Left forelimb (tissue), 1 donor: ENCODE measurements around the gene TRIO.

Source experiments
- DNase-seq: peaks from one replicate; pipeline ENCODE4 v3.0.0-alpha.2; 2018; ENCODE audit warnings: low spot score

Gene TRIO

GRCh38 chr5:14168144-14168792 lies 25.1 kb downstream of the TRIO start:
- DNase-seq = no peak

DNA sequence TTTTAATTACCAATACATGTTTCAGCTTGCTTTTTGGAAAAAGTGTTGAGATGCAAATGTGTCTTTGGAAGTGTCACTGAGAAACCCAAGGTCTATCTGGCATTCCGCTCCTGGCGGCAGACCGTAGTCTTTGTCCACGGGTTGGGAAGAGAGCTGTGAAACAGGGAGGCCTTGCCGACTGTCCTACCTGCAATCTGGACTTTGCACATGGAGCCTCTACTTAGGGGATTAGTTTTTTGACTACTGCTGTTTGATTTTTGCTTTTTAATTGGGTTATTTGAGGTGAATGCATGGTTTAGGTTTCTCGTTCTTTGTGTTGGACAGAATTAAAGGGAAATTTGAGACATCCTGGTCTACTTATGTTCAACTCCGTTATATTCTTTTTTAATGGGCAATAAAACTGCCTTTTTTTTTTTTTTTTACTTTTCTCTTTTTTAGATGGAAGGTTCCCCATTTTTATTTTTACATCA lies 25.7 kb downstream of the TRIO start:
- no peak for DNase-seq

- no peak for DNase-seq
These were observed 27.9 kb downstream of the TRIO start for GRCh38 chr5:14171046-14171445.

GRCh38 chr5:14171621-14172020 lies 28.5 kb downstream of the TRIO start:
- no peak for DNase-seq

DNA sequence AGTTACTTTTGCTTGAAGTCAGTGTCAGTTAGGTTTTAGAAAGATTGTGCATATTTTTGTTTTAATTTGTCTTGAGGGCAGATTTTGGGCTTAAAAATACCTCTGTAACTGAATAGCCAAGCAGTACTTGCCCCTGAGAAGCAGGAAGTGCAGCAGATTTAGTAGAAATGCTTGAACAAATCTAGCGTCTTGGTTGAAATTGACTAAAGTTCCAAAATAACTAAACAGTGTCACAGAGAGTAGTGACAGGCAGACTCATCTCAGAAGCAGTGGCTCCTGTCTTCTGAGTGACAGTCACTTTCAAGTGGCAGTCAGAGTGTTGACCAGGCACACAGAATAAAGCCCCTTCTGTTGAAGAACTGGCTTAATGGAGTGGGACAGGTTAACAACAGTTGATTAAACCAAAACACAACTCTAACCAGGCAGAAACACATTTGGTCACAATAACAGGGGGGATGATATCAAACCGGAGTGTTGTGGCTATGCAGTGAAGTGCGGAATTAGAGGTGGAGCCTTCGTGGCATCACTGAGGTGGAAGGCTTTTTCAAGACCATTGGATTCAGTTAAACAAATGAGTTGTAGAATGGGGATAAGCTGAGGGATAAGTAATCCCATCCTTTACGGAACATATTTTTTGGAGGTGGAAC lies 29.1 kb downstream of the TRIO start:
- no peak for DNase-seq

DNA sequence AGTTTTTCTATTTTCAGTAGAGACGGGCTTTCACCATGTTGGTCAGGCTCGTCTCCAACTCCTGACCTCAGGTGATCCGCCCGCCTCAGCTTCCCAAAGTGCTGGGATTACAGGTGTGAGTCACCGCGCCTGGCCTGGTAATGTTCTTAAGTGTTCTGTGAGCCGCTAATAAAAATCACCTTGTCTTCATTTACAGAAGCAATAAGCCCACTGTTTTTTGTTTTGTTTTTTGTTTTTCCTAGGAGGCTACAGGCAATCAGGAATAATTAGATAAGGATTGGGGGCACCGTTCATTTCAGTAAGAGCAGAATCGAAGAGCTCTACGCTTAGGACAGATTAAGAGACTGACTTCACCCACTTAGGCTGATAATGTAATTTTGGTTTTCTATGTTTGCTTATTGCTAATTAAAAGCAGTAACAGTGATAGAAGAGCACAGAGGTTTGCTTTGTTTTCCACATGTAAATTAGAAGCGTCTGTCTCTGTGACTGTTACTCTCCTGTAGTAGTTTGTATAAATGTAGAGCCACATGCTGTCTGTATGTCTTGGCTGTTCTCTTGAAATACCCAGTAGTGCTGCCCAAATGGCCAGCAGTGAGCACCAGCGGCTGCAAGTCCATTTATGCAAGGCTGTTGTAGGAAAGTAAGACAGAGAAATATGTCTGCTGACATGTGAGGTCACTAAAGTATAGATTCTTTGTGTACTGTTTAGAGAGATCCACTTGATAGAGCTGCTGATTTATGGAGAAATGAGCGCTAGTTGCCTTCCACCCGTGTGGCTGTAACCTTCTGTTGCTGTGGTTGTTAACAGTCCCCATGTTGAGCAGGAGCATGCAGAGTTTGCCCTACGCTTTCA lies 30.5 kb downstream of the TRIO start:
- no peak for DNase-seq

DNA sequence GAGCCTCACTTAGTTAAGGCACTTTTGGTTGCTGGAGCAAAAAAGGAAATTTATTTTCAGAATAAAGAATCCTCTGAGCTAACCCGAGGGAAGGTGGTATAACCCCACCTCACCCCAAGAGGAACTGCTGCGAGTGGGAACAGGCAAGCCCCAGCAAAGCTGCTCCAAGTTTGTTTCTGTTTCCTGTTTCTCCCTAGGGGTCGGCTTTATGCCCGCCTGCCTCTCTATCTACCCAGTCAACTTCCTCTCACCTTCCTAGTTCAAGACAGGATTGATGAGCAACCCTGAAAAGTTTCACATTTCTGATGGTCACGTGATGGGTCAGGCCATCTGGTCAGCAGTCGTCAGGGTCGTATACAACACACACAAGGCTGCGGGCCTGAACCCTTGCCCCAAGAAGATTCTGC lies 31.1 kb downstream of the TRIO start:
- DNase-seq = no peak

DNA sequence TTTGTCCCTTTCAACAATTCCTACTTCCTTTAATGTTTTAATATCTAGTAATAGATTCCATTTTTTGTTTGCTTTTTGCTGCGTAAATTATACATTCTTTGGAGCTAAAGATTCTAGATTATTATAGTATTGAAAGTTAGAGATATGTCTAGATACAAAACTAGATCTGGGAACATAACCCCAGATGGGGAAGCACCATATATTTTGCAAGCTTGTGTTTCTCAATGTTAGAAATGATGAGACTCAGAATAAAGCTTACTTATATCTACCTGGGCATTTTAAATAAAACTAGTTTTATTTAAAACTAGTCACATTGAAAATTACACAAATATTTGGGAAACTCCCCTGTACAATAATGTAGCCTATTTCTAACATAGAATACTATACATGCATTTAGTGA lies 32.2 kb downstream of the TRIO start:
- no peak for DNase-seq

DNA sequence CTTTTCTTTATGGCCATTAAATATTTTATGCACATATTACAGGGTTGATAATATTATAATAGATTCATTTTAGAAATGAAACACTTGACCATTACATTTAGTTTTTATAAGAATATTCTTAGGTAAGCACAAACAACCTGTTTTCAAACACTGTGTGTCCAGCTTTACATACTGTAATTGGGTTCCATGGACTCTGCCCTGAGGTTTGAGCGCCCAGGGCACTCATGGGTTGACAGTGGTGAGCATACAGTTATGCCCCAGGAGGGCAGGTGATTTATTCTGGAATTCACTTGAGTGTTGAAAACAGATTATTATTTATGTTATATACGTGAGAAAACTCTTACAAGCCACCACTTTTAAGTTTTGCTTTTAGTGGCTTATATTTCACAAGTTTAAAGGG lies 33.7 kb downstream of the TRIO start:
- DNase-seq = no peak

DNA sequence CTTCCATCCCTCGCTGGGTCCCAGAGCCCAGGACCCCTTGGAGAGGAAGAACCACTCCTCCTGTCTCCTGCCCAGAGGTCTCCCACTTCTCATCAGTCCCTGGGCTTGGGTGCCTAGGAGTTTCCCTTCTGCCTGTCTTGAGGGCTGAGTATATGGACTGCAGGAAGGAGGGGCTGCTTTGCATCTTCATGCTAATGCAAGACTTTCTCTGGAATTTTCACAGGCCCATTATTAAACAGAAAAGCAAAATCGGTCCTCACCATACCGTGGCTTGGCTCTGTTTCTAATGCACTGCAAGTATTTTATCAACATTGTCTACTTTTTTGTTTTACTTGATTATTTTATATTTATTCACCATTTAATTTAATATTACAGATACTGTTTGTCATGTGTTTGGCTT lies 34.5 kb downstream of the TRIO start:
- no peak for DNase-seq

GRCh38 chr5:14178091-14178490 lies 34.9 kb downstream of the TRIO start:
- no peak for DNase-seq

DNA sequence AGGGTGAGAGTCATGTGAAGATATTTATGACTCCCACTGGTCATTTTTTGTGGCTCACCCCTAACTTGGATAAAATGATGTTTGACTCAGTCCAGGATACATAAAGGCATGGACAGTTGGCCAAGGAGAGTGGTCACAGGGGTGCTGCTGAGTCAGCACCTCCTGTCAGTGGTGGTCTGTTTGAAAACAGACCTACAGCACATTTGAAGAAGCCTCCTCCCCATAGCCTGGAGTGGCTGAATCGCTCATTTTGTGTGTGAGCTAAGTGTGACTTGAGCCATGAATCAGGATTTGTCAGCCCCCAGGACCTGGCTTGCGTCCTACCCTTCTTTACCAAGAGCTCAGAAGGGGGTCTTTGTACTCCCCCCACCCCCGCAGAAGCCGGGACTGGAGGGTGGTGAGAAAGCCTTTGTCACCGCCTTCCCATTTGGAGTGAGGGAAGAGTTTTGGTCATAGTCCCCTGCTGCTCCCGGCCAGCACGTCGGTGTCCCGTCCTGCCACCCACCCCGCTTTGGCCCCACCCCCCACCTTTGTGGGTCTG lies 35.6 kb downstream of the TRIO start:
- DNase-seq = no peak

GRCh38 chr5:14179446-14179845 lies 36.3 kb downstream of the TRIO start:
- no peak for DNase-seq

GRCh38 chr5:14180437-14180836 lies 37.3 kb downstream of the TRIO start:
- DNase-seq = no peak

GRCh38 chr5:14181299-14181968 lies 38.3 kb downstream of the TRIO start:
- DNase-seq = no peak

- DNase-seq = no peak
These were observed 39.6 kb downstream of the TRIO start for GRCh38 chr5:14182761-14183160.

- no peak for DNase-seq
These were observed 40.2 kb downstream of the TRIO start for GRCh38 chr5:14183187-14183939.

DNA sequence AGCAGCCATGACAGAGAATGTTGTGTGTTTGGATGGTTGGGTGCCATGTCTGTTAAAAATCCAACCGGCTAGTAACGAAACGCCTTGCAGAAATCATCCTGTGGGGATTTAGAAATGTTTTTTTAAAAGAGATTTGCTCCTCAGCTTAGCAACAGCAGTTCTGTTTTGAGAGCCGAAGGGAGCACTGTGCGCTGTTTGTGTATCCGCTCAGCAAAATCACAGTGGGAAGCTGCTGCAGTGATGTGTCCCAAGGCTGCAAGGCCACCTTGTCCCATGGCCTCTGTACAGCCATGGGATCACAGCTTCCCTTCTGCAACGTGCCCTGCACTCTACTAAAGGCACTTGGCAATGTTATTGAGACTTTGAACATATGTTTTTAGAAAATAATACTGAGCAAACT lies 40.9 kb downstream of the TRIO start:
- no peak for DNase-seq

- no peak for DNase-seq
These were observed 41.6 kb downstream of the TRIO start for GRCh38 chr5:14184725-14185124.

GRCh38 chr5:14185326-14186058 lies 42.4 kb downstream of the TRIO start:
- DNase-seq = no peak
